Measurements from ENCODE around the gene SLC25A3.
"Not testable (repeated sequence)": the region's sequence is repeated elsewhere in the genome, so short reads cannot be mapped to it uniquely, and the experiment has no call there.

DNA sequence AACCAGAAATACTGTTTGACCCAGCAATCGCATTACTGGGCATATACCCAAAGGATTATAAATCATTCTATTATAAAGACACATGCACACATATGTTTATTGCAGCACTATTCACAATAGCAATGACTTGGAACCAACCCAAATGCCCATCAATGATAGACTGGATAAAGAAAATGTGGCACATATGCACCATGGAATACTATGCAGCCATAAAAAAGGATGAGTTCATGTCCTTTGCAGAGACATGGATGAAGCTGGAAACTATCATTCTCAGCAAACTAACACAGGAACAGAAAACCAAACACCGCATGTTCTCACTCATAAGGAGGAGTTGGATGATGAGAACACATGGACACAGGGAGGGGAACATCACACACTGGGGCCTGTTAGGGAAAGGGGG is 16.7 kb upstream of the SLC25A3 start:
- TF ChIP-seq EP300, POLR2AphosphoS5, CTCF, POLR2A (IDR thresholded peaks at IDR 0.05): not testable (repeated sequence)
